OCI-LY7 (cell line): ENCODE data around the gene PINK1. TPM values are rescaled to one million over a fixed set of nuclear protein-coding genes. Genes with fewer than 3 reads are reported as not detected.

Experiments used
- BruUV-seq: library from RNA; stranded (reverse); fragments of 400-500 nt; replicated peaks from 2 replicates; lab custom pipeline; 2021; lab: Mats Ljungman, UMichigan
- CTCF ChIA-PET: fragments of 300-600 bp; sonication (Branson Sonifier 250); formaldehyde crosslinking; loops from one replicate; lab custom pipeline; 2022; ENCODE audit warnings: antibody characterized with exemption; ENCODE audit not compliant: unreplicated experiment; lab: Charles Lee
- POLR2A ChIA-PET: fragments of 300-600 bp; sonication (Branson Sonifier 250); formaldehyde crosslinking; loops from one replicate; lab custom pipeline; 2022; ENCODE audit warnings: antibody characterized with exemption; lab: Charles Lee
- DNase-seq: peaks from one replicate; pipeline ENCODE4 v3.0.0-alpha.2; 2015; ENCODE audit warnings: low spot score
- H2AFZ ChIP-seq: fragments of 200-600 bp; sonication (generic), shearing (Covaris generic); 2 replicates; pipeline ENCODE4 v1.6.1; 2014; ENCODE audit warnings: mild to moderate bottlenecking, antibody characterized with exemption, low read length, moderate library complexity
- H3K27ac ChIP-seq: fragments of 200-600 bp; sonication (generic); 2 replicates; pipeline ENCODE4 v1.5.1; 2014; ENCODE audit warnings: mixed run types, low read depth, mild to moderate bottlenecking, moderate library complexity, low read length, inconsistent platforms; ENCODE audit not compliant: poor library complexity, severe bottlenecking
- H3K36me3 ChIP-seq: fragments of 200-600 bp; sonication (generic); 2 replicates; pipeline ENCODE4 v1.6.1; 2014; ENCODE audit warnings: mild to moderate bottlenecking, antibody characterized with exemption, low read length, moderate library complexity, mixed read lengths; ENCODE audit not compliant: insufficient read depth
- H3K4me1 ChIP-seq: fragments of 200-600 bp; sonication (generic); 2 replicates; pipeline ENCODE4 v1.5.1; 2014; ENCODE audit warnings: mild to moderate bottlenecking, low read length; ENCODE audit not compliant: insufficient read depth, poor library complexity, severe bottlenecking
- H3K4me2 ChIP-seq: fragments of 200-600 bp; sonication (generic); 2 replicates; pipeline ENCODE4 v1.6.1; 2014; ENCODE audit warnings: mild to moderate bottlenecking, low read length
- H3K4me3 ChIP-seq: fragments of 200-600 bp; sonication (generic); 2 replicates; pipeline ENCODE4 v1.5.1; 2014; ENCODE audit warnings: mild to moderate bottlenecking, low read depth, low read length; ENCODE audit not compliant: poor library complexity, severe bottlenecking
- H3K79me2 ChIP-seq: fragments of 200-600 bp; sonication (generic); 2 replicates; pipeline ENCODE4 v1.6.1; 2016; ENCODE audit warnings: low read depth, mild to moderate bottlenecking, low read length, moderate library complexity, mixed read lengths; ENCODE audit not compliant: insufficient read depth
- H3K9me2 ChIP-seq: fragments of 200-600 bp; sonication (generic); 2 replicates; pipeline ENCODE4 v1.6.1; 2016; ENCODE audit warnings: mild to moderate bottlenecking, low read length, mixed read lengths; ENCODE audit not compliant: insufficient read depth
- H3K9me3 ChIP-seq: fragments of 200-600 bp; sonication (generic); 2 replicates; pipeline ENCODE4 v1.6.1; 2014; ENCODE audit warnings: mild to moderate bottlenecking, mixed run types, low read length, mixed read lengths
- H4K20me1 ChIP-seq: fragments of 200-600 bp; sonication (generic); 2 replicates; pipeline ENCODE4 v1.6.1; 2014; ENCODE audit warnings: mild to moderate bottlenecking, antibody characterized with exemption, low read length, moderate library complexity, mixed read lengths; ENCODE audit not compliant: insufficient read depth
- EZH2phosphoT487 ChIP-seq: fragments of 200-600 bp; sonication (generic); IDR thresholded peaks from 2 replicates; pipeline ENCODE4 v1.6.1; 2018; ENCODE audit warnings: low read depth, borderline replicate concordance, mild to moderate bottlenecking, mixed run types, antibody characterized with exemption, low read length, moderate library complexity, mixed read lengths
- intact Hi-C: fragments of 100-400 bp; cut with micrococcal nuclease; formaldehyde crosslinking; loops from one replicate; pipeline ENCODE4 v1.10.0; 2022; ENCODE audit not compliant: unreplicated experiment
- total RNA-seq, 2 experiments: library from RNA; depleted of rRNA in 1 of 2; stranded (reverse); fragments of >200 nt in 1 of 2; shearing (Covaris generic) in 1 of 2; gene quantifications; 2 replicates each; pipeline ENCODE4 v1.2.3, GENCODE V29; 2014 to 2022
- TF ChIP-seq, protein P1 (sequence below): fragments of 200-600 bp; sonication (generic); conservative IDR thresholded peaks from 2 replicates; pipeline ENCODE4 v1.5.1; 2014; ENCODE audit warnings: mild to moderate bottlenecking, antibody characterized with exemption, low read length, moderate library complexity, mixed read lengths

The PINK1 gene
- total RNA-seq, 2 experiments from 2014 or later, result 8.9 to 13.4 TPM

DNA sequence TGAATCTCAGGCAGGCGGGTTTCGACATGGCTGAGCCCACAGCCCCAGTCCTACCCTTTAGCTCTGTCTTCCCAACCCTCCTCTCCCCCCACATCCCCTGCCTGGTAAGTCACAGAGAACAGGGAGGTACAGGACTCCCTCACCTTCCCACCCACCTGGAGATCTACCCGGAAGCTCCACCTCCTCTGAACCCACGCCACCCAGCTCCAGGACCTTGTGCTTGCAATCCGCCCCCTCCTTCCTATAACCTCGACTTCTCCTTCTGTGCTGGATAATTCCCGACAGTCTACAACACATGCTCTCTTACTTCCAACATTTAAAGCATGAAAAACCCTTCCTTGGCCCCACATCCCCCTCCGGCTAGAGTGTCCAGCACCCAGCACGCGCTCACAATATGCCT is 62.3 kb downstream of the PINK1 start:
- no peaks in the 10 kb centered on the region for H3K9me3 ChIP-seq
- no peak for DNase-seq
- no peaks in the 10 kb centered on the region for H3K9me2 ChIP-seq
- H3K4me1 ChIP-seq, result no peaks in the 10 kb centered on the region
- H3K79me2 ChIP-seq, result no peaks in the 10 kb centered on the region
- CTCF ChIA-PET, result interaction anchor here (1.1 kb wide), 1 partner anchor 9 kb away, joined by 3 read pairs; no protein-coding TSS in a partner anchor
- no peak overlapping the region for H3K4me2 ChIP-seq
- H2AFZ ChIP-seq, result no peak overlapping the region
- TF ChIP-seq, protein P1, sequence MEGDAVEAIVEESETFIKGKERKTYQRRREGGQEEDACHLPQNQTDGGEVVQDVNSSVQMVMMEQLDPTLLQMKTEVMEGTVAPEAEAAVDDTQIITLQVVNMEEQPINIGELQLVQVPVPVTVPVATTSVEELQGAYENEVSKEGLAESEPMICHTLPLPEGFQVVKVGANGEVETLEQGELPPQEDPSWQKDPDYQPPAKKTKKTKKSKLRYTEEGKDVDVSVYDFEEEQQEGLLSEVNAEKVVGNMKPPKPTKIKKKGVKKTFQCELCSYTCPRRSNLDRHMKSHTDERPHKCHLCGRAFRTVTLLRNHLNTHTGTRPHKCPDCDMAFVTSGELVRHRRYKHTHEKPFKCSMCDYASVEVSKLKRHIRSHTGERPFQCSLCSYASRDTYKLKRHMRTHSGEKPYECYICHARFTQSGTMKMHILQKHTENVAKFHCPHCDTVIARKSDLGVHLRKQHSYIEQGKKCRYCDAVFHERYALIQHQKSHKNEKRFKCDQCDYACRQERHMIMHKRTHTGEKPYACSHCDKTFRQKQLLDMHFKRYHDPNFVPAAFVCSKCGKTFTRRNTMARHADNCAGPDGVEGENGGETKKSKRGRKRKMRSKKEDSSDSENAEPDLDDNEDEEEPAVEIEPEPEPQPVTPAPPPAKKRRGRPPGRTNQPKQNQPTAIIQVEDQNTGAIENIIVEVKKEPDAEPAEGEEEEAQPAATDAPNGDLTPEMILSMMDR, result no peak
- TF ChIP-seq EZH2phosphoT487, result no peak
- POLR2A ChIA-PET, result no interaction called here
- H3K27ac ChIP-seq, result no peak overlapping the region
- intact Hi-C loops, result loop anchor here (10.0 kb wide), 1 partner anchor 269 kb away; no protein-coding TSS in a partner anchor
- BruUV-seq, result no TSS peak
- no peaks in the 10 kb centered on the region for H3K36me3 ChIP-seq
- no peak overlapping the region for H3K4me3 ChIP-seq
- no peaks in the 10 kb centered on the region for H4K20me1 ChIP-seq

DNA sequence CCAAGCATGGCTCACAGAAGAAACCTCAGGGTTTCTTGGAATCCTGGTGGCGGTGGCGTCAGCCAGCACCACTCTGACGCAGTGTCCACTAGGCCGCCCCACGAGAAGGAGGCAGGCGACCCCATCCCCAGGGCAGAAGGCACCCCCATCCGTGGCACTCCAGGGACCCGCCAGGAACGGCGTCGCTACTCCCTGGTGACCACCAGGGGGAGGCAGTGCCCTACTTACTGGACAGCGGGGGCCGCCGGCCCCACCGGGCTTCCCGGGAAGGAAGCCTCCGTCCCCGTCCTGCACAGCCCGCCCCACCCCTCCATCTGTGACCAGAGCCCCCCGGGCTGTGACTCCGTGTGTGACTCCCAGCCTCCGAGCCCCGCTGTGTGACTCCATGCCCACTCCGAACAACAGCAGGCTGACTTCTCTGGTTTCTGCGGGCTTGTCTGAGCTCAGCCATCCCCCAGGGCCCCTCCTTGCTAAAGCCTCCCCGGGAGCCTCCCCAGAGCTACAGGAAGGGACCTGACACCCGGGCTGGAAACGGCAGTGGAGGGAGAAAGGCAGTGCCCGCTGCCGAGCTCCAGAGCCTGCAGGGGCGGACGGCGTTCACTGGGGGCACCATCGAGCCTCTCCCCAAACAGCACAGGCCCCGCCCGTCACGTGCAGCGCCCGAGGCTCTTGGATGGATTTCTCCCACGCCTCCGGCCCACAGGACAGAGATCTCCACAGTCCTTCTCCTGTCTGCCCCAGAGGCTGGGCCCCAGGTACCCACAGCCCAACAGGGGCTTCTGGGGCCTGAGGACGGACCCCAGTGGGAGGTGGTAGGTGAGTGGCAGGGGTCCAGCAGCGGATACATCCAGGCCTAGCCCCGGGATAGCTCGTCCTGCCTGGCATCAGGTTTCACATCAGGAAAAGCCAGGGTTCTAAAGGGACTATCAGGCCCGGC is 63.4 kb downstream of the PINK1 start:
- DNase-seq, result peak; percentile 83
- Histone ChIP-seq H3K27ac (peak overlapping the region; percentile 25), H2AFZ (peak overlapping the region; percentile 99), H3K4me2 (peak overlapping the region; percentile 100), H3K9me3 (no peaks in the 10 kb centered on the region), H3K79me2 (no peaks in the 10 kb centered on the region), H3K9me2 (no peaks in the 10 kb centered on the region), H3K4me1 (no peaks in the 10 kb centered on the region), H3K4me3 (peak overlapping the region; percentile 76), H3K36me3 (no peaks in the 10 kb centered on the region), H4K20me1 (no peaks in the 10 kb centered on the region)
- POLR2A ChIA-PET, result interaction anchor here (0.6 to 1.4 kb wide), 2 partner anchors 19 to 383 kb away, joined by 3 read pairs; no protein-coding TSS in a partner anchor
- CTCF ChIA-PET, result interaction anchor here (0.6 to 1.3 kb wide), 7 partner anchors 14 to 1328 kb away, joined by 3 to 4 read pairs (median 3); partner anchors contain the start of gene KIF17
- BruUV-seq, result no TSS peak
- intact Hi-C loops, result loop anchor here (1.0 to 10.0 kb wide), 3 partner anchors 36 to 499 kb away; partner anchors contain the start of gene SH2D5
- no peak for TF ChIP-seq EZH2phosphoT487
- TF ChIP-seq, protein P1, result peak; percentile 93
